DOHH2 (cell line): Measurements from ENCODE around the gene KRTAP21-3.

ENCODE experiments used
- EZH2phosphoT487 ChIP-seq: fragments of 200-600 bp; sonication (generic); IDR thresholded peaks from 2 replicates; pipeline ENCODE4 v1.6.1; 2017; ENCODE audit warnings: borderline replicate concordance, mild to moderate bottlenecking, antibody characterized with exemption, low read length, moderate library complexity, mixed read lengths
- TF ChIP-seq, protein P1 (sequence below): fragments of 200-600 bp; sonication (generic); IDR thresholded peaks from one replicate; pipeline ENCODE4 v1.5.1; 2014; ENCODE audit warnings: antibody characterized with exemption, mild to moderate bottlenecking, low read depth, low read length; ENCODE audit not compliant: poor library complexity, severe bottlenecking

DNA sequence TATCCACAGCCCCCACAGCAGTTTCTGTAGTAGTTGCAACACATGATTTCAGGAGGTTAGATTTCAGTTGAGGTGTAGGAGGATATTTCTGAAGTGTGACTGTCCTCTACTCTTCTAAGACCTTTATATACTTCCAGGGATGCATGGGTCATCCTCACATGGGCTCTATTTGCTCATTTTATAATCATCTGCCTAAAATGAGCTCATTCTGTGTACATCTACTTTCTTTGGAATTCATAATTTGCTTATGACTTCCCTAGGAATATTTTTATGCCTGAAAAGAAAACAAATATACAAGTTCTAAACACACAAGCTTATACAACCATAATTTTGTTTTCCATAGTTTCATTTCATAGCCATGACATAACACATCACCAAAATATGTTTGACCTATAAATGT, 28.6 kb upstream of the KRTAP21-3 start, which contains the start of gene KRTAP21-2:
- TF ChIP-seq EZH2phosphoT487, result no peak
- TF ChIP-seq, protein P1, sequence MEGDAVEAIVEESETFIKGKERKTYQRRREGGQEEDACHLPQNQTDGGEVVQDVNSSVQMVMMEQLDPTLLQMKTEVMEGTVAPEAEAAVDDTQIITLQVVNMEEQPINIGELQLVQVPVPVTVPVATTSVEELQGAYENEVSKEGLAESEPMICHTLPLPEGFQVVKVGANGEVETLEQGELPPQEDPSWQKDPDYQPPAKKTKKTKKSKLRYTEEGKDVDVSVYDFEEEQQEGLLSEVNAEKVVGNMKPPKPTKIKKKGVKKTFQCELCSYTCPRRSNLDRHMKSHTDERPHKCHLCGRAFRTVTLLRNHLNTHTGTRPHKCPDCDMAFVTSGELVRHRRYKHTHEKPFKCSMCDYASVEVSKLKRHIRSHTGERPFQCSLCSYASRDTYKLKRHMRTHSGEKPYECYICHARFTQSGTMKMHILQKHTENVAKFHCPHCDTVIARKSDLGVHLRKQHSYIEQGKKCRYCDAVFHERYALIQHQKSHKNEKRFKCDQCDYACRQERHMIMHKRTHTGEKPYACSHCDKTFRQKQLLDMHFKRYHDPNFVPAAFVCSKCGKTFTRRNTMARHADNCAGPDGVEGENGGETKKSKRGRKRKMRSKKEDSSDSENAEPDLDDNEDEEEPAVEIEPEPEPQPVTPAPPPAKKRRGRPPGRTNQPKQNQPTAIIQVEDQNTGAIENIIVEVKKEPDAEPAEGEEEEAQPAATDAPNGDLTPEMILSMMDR, result no peak
